Measurements from ENCODE around the gene KEL.

The KEL gene

GRCh38 chr7:142906643-142907042, 55.5 kb downstream of the KEL start:
- H3K4me3 ChIP-seq, result no peak overlapping the region
- H3K4me2 ChIP-seq, result no peak overlapping the region
- H3K4me1 ChIP-seq, result no peaks in the 10 kb centered on the region
- H3K27ac ChIP-seq, result no peak overlapping the region
- H3K9me3 ChIP-seq, result peaks cover 30% of the 10 kb centered on the region
- no peak overlapping the region for H3K9ac ChIP-seq
- H3K36me3 ChIP-seq, result no peaks in the 10 kb centered on the region
- no peak for TF ChIP-seq Cebpa-rat (IDR thresholded peaks at IDR 0.05)
- H3K27me3 ChIP-seq, result no peaks in the 10 kb centered on the region
- H4K20me1 ChIP-seq, result no peaks in the 10 kb centered on the region

- H3K36me3 ChIP-seq, result no peaks in the 10 kb centered on the region
- peaks cover 30% of the 10 kb centered on the region for H3K9me3 ChIP-seq
- no peaks in the 10 kb centered on the region for H4K20me1 ChIP-seq
- H3K27ac ChIP-seq, result no peak overlapping the region
- H3K27me3 ChIP-seq, result no peaks in the 10 kb centered on the region
- H3K4me3 ChIP-seq, result no peak overlapping the region
- no peak overlapping the region for H3K9ac ChIP-seq
- no peaks in the 10 kb centered on the region for H3K4me1 ChIP-seq
- H3K4me2 ChIP-seq, result no peak overlapping the region
- TF ChIP-seq Cebpa-rat (IDR thresholded peaks at IDR 0.05), result no peak
These were observed 56.4 kb downstream of the KEL start for GRCh38 chr7:142905759-142906158.

- TF ChIP-seq Cebpa-rat (IDR thresholded peaks at IDR 0.05), result no peak
- Histone ChIP-seq H3K9ac (no peak overlapping the region), H3K27ac (no peak overlapping the region), H4K20me1 (no peaks in the 10 kb centered on the region), H3K27me3 (no peaks in the 10 kb centered on the region), H3K4me2 (no peak overlapping the region), H3K4me1 (no peaks in the 10 kb centered on the region), H3K4me3 (no peak overlapping the region), H3K9me3 (peaks cover 30% of the 10 kb centered on the region), H3K36me3 (no peaks in the 10 kb centered on the region)
These were observed 58.0 kb downstream of the KEL start for GRCh38 chr7:142904128-142904527.

GRCh38 chr7:142901426-142902259, 60.5 kb downstream of the KEL start:
- H3K27me3 ChIP-seq, result no peaks in the 10 kb centered on the region
- no peak overlapping the region for H3K27ac ChIP-seq
- H3K9ac ChIP-seq, result no peak overlapping the region

GRCh38 chr7:142899661-142900060, 62.5 kb downstream of the KEL start:
- no peak overlapping the region for H3K27ac ChIP-seq
- H4K20me1 ChIP-seq, result no peaks in the 10 kb centered on the region
- no peaks in the 10 kb centered on the region for H3K4me1 ChIP-seq
- no peak overlapping the region for H3K4me2 ChIP-seq
- no peak for TF ChIP-seq Cebpa-rat (IDR thresholded peaks at IDR 0.05)
- peaks cover 11% of the 10 kb centered on the region for H3K9me3 ChIP-seq
- no peak overlapping the region for H3K4me3 ChIP-seq
- no peaks in the 10 kb centered on the region for H3K27me3 ChIP-seq
- no peak overlapping the region for H3K9ac ChIP-seq
- no peaks in the 10 kb centered on the region for H3K36me3 ChIP-seq

More at GRCh38 chr7:142901426-142902259, 60.5 kb downstream of the KEL start:
- Histone ChIP-seq H3K4me3 (no peak overlapping the region), H3K36me3 (no peaks in the 10 kb centered on the region), H4K20me1 (no peaks in the 10 kb centered on the region), H3K9me3 (peaks cover 30% of the 10 kb centered on the region), H3K4me2 (no peak overlapping the region), H3K4me1 (no peaks in the 10 kb centered on the region)
- TF ChIP-seq Cebpa-rat (IDR thresholded peaks at IDR 0.05), result no peak

GRCh38 chr7:142898377-142899170, 63.6 kb downstream of the KEL start:
- Histone ChIP-seq H3K4me3 (no peak overlapping the region), H3K36me3 (no peaks in the 10 kb centered on the region), H4K20me1 (no peaks in the 10 kb centered on the region), H3K4me1 (no peaks in the 10 kb centered on the region), H3K27me3 (no peaks in the 10 kb centered on the region), H3K9me3 (0 out of 2 replicates have a peak, but pooled peaks cover under 1% of the 10 kb centered on the region), H3K27ac (no peak overlapping the region), H3K4me2 (no peak overlapping the region), H3K9ac (no peak overlapping the region)
- TF ChIP-seq Cebpa-rat (IDR thresholded peaks at IDR 0.05), result no peak

- Histone ChIP-seq H3K9ac (no peak overlapping the region), H4K20me1 (no peaks in the 10 kb centered on the region), H3K27me3 (no peaks in the 10 kb centered on the region), H3K36me3 (no peaks in the 10 kb centered on the region), H3K4me2 (no peak overlapping the region), H3K4me1 (no peaks in the 10 kb centered on the region), H3K27ac (no peak overlapping the region), H3K4me3 (no peak overlapping the region), H3K9me3 (no peaks in the 10 kb centered on the region)
- TF ChIP-seq Cebpa-rat (IDR thresholded peaks at IDR 0.05), result no peak
These were observed 64.5 kb downstream of the KEL start for GRCh38 chr7:142897691-142898090.

- TF ChIP-seq Cebpa-rat (IDR thresholded peaks at IDR 0.05), result no peak
- Histone ChIP-seq H3K9ac (no peak overlapping the region), H3K4me1 (no peaks in the 10 kb centered on the region), H3K9me3 (no peaks in the 10 kb centered on the region), H3K27ac (no peak overlapping the region), H3K4me2 (no peak overlapping the region), H3K36me3 (no peaks in the 10 kb centered on the region), H3K4me3 (no peak overlapping the region), H4K20me1 (no peaks in the 10 kb centered on the region), H3K27me3 (no peaks in the 10 kb centered on the region)
These were observed 65.3 kb downstream of the KEL start for GRCh38 chr7:142896741-142897379.

GRCh38 chr7:142896151-142896550, 66.0 kb downstream of the KEL start:
- Histone ChIP-seq H3K9me3 (no peaks in the 10 kb centered on the region), H3K4me2 (no peak overlapping the region), H3K4me1 (no peaks in the 10 kb centered on the region), H3K9ac (no peak overlapping the region), H3K27ac (no peak overlapping the region), H3K36me3 (no peaks in the 10 kb centered on the region), H3K4me3 (no peak overlapping the region), H3K27me3 (no peaks in the 10 kb centered on the region), H4K20me1 (no peaks in the 10 kb centered on the region)
- no peak for TF ChIP-seq Cebpa-rat (IDR thresholded peaks at IDR 0.05)
